HG03378 (cell line): ENCODE measurements around the gene SNX24.
"Not testable (repeated sequence)": the region's sequence is repeated elsewhere in the genome, so short reads cannot be mapped to it uniquely, and the experiment has no call there.

Experiments
- ATAC-seq: cut with Tn5 transposase; IDR thresholded peaks from one replicate; pipeline ENCODE4 v1.9.1; 2021; ENCODE audit warnings: mild to moderate bottlenecking, moderate library complexity; ENCODE audit not compliant: unreplicated experiment

SNX24 gene

GRCh38 chr5:122957457-122957856, 112.0 kb downstream of the SNX24 start:
- ATAC-seq: no peak

GRCh38 chr5:122959740-122960445, 114.5 kb downstream of the SNX24 start:
- ATAC-seq: no peak

GRCh38 chr5:122963305-122963704, 117.9 kb downstream of the SNX24 start:
- no peak for ATAC-seq

GRCh38 chr5:122965111-122965510, 119.7 kb downstream of the SNX24 start:
- no peak for ATAC-seq

GRCh38 chr5:122967085-122967484, 121.7 kb downstream of the SNX24 start:
- no peak for ATAC-seq

- ATAC-seq: peak; percentile 67
Measured at GRCh38 chr5:122967625-122968024, 122.2 kb downstream of the SNX24 start.

- ATAC-seq: not testable (repeated sequence)
Measured at GRCh38 chr5:122968056-122968455, 122.6 kb downstream of the SNX24 start.

GRCh38 chr5:122971333-122971732, 125.9 kb downstream of the SNX24 start:
- no peak for ATAC-seq

- ATAC-seq: no peak
Measured at GRCh38 chr5:122972877-122973276, 127.5 kb downstream of the SNX24 start.

- not testable (repeated sequence) for ATAC-seq
Measured at GRCh38 chr5:122973759-122974158, 128.3 kb downstream of the SNX24 start.

GRCh38 chr5:122974251-122974650, 128.8 kb downstream of the SNX24 start:
- ATAC-seq: not testable (repeated sequence)

- no peak for ATAC-seq
Measured at GRCh38 chr5:122977319-122977718, 131.9 kb downstream of the SNX24 start.

GRCh38 chr5:122978068-122978467, 132.7 kb downstream of the SNX24 start:
- ATAC-seq: no peak

GRCh38 chr5:122978644-122979297, 133.4 kb downstream of the SNX24 start:
- ATAC-seq: no peak

GRCh38 chr5:122981846-122982245, 136.4 kb downstream of the SNX24 start:
- ATAC-seq: no peak

GRCh38 chr5:122982376-122982775, 137.0 kb downstream of the SNX24 start:
- no peak for ATAC-seq

- ATAC-seq: peak; percentile 48
Measured at GRCh38 chr5:122984425-122984824, 139.0 kb downstream of the SNX24 start.

GRCh38 chr5:122985006-122985700, 139.7 kb downstream of the SNX24 start:
- ATAC-seq: no peak

- peak; percentile 95 for ATAC-seq
Measured at GRCh38 chr5:122985954-122986721, 140.7 kb downstream of the SNX24 start.

- no peak for ATAC-seq
Measured at GRCh38 chr5:122996091-122996490, 150.7 kb downstream of the SNX24 start.

GRCh38 chr5:122997294-122997693, 151.9 kb downstream of the SNX24 start:
- no peak for ATAC-seq
